ENCODE results near the gene WRAP73.

Gene WRAP73

GRCh38 chr1:3674100-3675094 lies 24.5 kb upstream of the WRAP73 start:
- Histone ChIP-seq H3K27ac (ENCODE audit: low read depth, low read length) (no peak overlapping the region), H2AFZ (ENCODE audit: low read depth, low read length, severe bottlenecking) (no peak overlapping the region), H3K9me2 (replicated peaks; ENCODE audit: insufficient read depth, low read length) (no peaks in the 10 kb centered on the region), H3F3A (ENCODE audit: insufficient read depth) (no peaks in the 10 kb centered on the region), H3K4me3 (ENCODE audit: insufficient read depth, low read length, poor library complexity, severe bottlenecking) (no peak overlapping the region), H3K79me2 (ENCODE audit: insufficient read depth, low read length) (no peaks in the 10 kb centered on the region), H3K4me2 (ENCODE audit: low read depth, low read length, poor library complexity, severe bottlenecking) (no peak overlapping the region), H3K9me3 (ENCODE audit: insufficient read depth, low read length) (no peaks in the 10 kb centered on the region), H4K20me1 (ENCODE audit: low read depth, low read length) (no peaks in the 10 kb centered on the region), H3K27me3 (ENCODE audit: low read length) (no peaks in the 10 kb centered on the region), H3K9ac (ENCODE audit: low read length) (no peak overlapping the region), H3K36me3 (ENCODE audit: low read length) (no peaks in the 10 kb centered on the region)
- TF ChIP-seq CTCF (IDR thresholded peaks at IDR 0.05; ENCODE audit: insufficient read depth, low read length, poor library complexity, severe bottlenecking) (no peak), EZH2phosphoT487 (conservative IDR thresholded peaks at IDR 0.05; ENCODE audit: low read length) (no peak)

- Histone ChIP-seq H3F3A (ENCODE audit: insufficient read depth) (no peaks in the 10 kb centered on the region), H2AFZ (ENCODE audit: low read depth, low read length, severe bottlenecking) (no peak overlapping the region), H3K4me3 (ENCODE audit: insufficient read depth, low read length, poor library complexity, severe bottlenecking) (no peak overlapping the region), H3K9me2 (replicated peaks; ENCODE audit: insufficient read depth, low read length) (no peaks in the 10 kb centered on the region), H3K36me3 (ENCODE audit: low read length) (no peaks in the 10 kb centered on the region), H3K27me3 (ENCODE audit: low read length) (no peaks in the 10 kb centered on the region), H3K79me2 (ENCODE audit: insufficient read depth, low read length) (no peaks in the 10 kb centered on the region), H4K20me1 (ENCODE audit: low read depth, low read length) (no peaks in the 10 kb centered on the region), H3K27ac (ENCODE audit: low read depth, low read length) (no peak overlapping the region), H3K9ac (ENCODE audit: low read length) (no peak overlapping the region), H3K4me2 (ENCODE audit: low read depth, low read length, poor library complexity, severe bottlenecking) (peak overlapping the region; percentile 29), H3K9me3 (ENCODE audit: insufficient read depth, low read length) (no peaks in the 10 kb centered on the region)
- TF ChIP-seq CTCF (IDR thresholded peaks at IDR 0.05; ENCODE audit: insufficient read depth, low read length, poor library complexity, severe bottlenecking) (no peak), EZH2phosphoT487 (conservative IDR thresholded peaks at IDR 0.05; ENCODE audit: low read length) (no peak)
Measured at GRCh38 chr1:3673381-3674099, 23.6 kb upstream of the WRAP73 start.

- Histone ChIP-seq H3K4me2 (ENCODE audit: low read depth, low read length, poor library complexity, severe bottlenecking) (peak overlapping the region; percentile 29), H3K9me2 (replicated peaks; ENCODE audit: insufficient read depth, low read length) (no peaks in the 10 kb centered on the region), H3K27me3 (ENCODE audit: low read length) (no peaks in the 10 kb centered on the region), H3K9me3 (ENCODE audit: insufficient read depth, low read length) (no peaks in the 10 kb centered on the region), H3K27ac (ENCODE audit: low read depth, low read length) (no peak overlapping the region), H2AFZ (ENCODE audit: low read depth, low read length, severe bottlenecking) (no peak overlapping the region), H3K9ac (ENCODE audit: low read length) (no peak overlapping the region), H3K36me3 (ENCODE audit: low read length) (no peaks in the 10 kb centered on the region), H3K4me3 (ENCODE audit: insufficient read depth, low read length, poor library complexity, severe bottlenecking) (no peak overlapping the region), H3K79me2 (ENCODE audit: insufficient read depth, low read length) (no peaks in the 10 kb centered on the region), H3F3A (ENCODE audit: insufficient read depth) (no peaks in the 10 kb centered on the region), H4K20me1 (ENCODE audit: low read depth, low read length) (no peaks in the 10 kb centered on the region)
- TF ChIP-seq EZH2phosphoT487 (conservative IDR thresholded peaks at IDR 0.05; ENCODE audit: low read length) (no peak), CTCF (IDR thresholded peaks at IDR 0.05; ENCODE audit: insufficient read depth, low read length, poor library complexity, severe bottlenecking) (no peak)
Measured at GRCh38 chr1:3672971-3673361, 23.1 kb upstream of the WRAP73 start.
